HEK293 (cell line): ENCODE measurements around the gene TIMD4.

Source experiments
- CTCF ChIA-PET: fragments of 350-600 bp; formaldehyde crosslinking; extraction: SDS; loops from one replicate; lab custom pipeline; 2021; ENCODE audit warnings: antibody characterized with exemption; lab: Yijun Ruan, JAX
- POLR2A ChIA-PET: fragments of 300-600 bp; formaldehyde crosslinking; extraction: SDS; loops from one replicate; lab custom pipeline; 2020; ENCODE audit warnings: antibody characterized with exemption, inconsistent platforms; lab: Yijun Ruan, JAX
- H3K27ac ChIP-seq: fragments of 200-500 bp; sonication (Bioruptor generic); 2 replicates; pipeline ENCODE4 v1.5.1; 2014; ENCODE audit warnings: low read depth, low read length, control low read depth, inconsistent platforms; ENCODE audit errors: extremely low read depth
- H3K36me3 ChIP-seq, 2 experiments: fragments of 200-500 bp in 1 of 2; sonication (Bioruptor generic) in 1 of 2; 1 replicate in 1 of 2; 2 replicates in 1 of 2; pipeline ENCODE4 v1.5.1; 2014 to 2017; ENCODE audit warnings: inconsistent platforms in 2 of 2, low read length in 2 of 2; ENCODE audit not compliant: control insufficient read depth in 2 of 2, insufficient read depth in 1 of 2
- H3K4me1 ChIP-seq: fragments of 200-500 bp; sonication (Bioruptor generic); 2 replicates; pipeline ENCODE4 v1.5.1; 2014; ENCODE audit warnings: mild to moderate bottlenecking, low read length, inconsistent platforms; ENCODE audit not compliant: control insufficient read depth, insufficient read depth
- H3K4me3 ChIP-seq: 2 replicates; pipeline ENCODE4 v1.5.1; 2011; ENCODE audit warnings: low read depth, mild to moderate bottlenecking, control low read depth, low read length, moderate library complexity
- H3K9me3 ChIP-seq: fragments of 200-500 bp; sonication (Bioruptor generic); 2 replicates; pipeline ENCODE4 v1.5.1; 2014; ENCODE audit warnings: low read depth, low read length, inconsistent platforms; ENCODE audit not compliant: control insufficient read depth, insufficient read depth
- BCL11A ChIP-seq: fragments of 450-650 bp; formaldehyde crosslinking; IDR thresholded peaks from 2 replicates; pipeline ENCODE4 v1.5.1; 2016; ENCODE audit warnings: low read depth, missing biosample characterization, missing genetic modification characterization
- EGR2 ChIP-seq: fragments of 450-650 bp; formaldehyde crosslinking; IDR thresholded peaks from 2 replicates; pipeline ENCODE4 v1.5.1; 2016; ENCODE audit warnings: low read depth, missing biosample characterization, missing genetic modification characterization
- GLIS2 ChIP-seq: fragments of 450-650 bp; formaldehyde crosslinking; IDR thresholded peaks from 2 replicates; pipeline ENCODE4 v1.5.1; 2016; ENCODE audit warnings: missing biosample characterization, missing genetic modification characterization
- HOXA7 ChIP-seq: sonication (generic); formaldehyde crosslinking; IDR thresholded peaks from 2 replicates; pipeline ENCODE4 v1.8.1; 2022; ENCODE audit warnings: missing genetic modification reagents, borderline replicate concordance
- INSM2 ChIP-seq: fragments of 450-650 bp; formaldehyde crosslinking; IDR thresholded peaks from 2 replicates; pipeline ENCODE4 v1.5.1; 2016; ENCODE audit warnings: missing biosample characterization, missing genetic modification characterization
- KLF16 ChIP-seq: fragments of 450-650 bp; formaldehyde crosslinking; IDR thresholded peaks from 2 replicates; pipeline ENCODE4 v1.5.1; 2017; ENCODE audit warnings: missing biosample characterization, missing genetic modification characterization
- ZBTB1 ChIP-seq: fragments of 450-650 bp; formaldehyde crosslinking; IDR thresholded peaks from 2 replicates; pipeline ENCODE4 v1.5.1; 2016; ENCODE audit warnings: missing biosample characterization, missing genetic modification characterization
- ZBTB21 ChIP-seq: fragments of 450-650 bp; formaldehyde crosslinking; IDR thresholded peaks from 2 replicates; pipeline ENCODE4 v1.5.1; 2017; ENCODE audit warnings: missing biosample characterization, missing genetic modification characterization
- ZFP41 ChIP-seq: fragments of 450-650 bp; formaldehyde crosslinking; IDR thresholded peaks from 2 replicates; pipeline ENCODE4 v1.5.1; 2016; ENCODE audit warnings: missing biosample characterization, missing genetic modification characterization, borderline replicate concordance
- ZFP69B ChIP-seq: fragments of 450-650 bp; formaldehyde crosslinking; IDR thresholded peaks from 2 replicates; pipeline ENCODE4 v1.5.1; 2016; ENCODE audit warnings: missing biosample characterization, missing genetic modification characterization
- ZNF184 ChIP-seq: fragments of 450-650 bp; IDR thresholded peaks from 2 replicates; pipeline ENCODE4 v1.5.1; 2018; ENCODE audit warnings: missing biosample characterization, mild to moderate bottlenecking, missing genetic modification characterization
- ZNF211 ChIP-seq: fragments of 450-650 bp; formaldehyde crosslinking; IDR thresholded peaks from 2 replicates; pipeline ENCODE4 v1.5.1; 2016; ENCODE audit warnings: low read depth, missing biosample characterization, missing genetic modification characterization
- ZNF23 ChIP-seq: fragments of 450-650 bp; formaldehyde crosslinking; IDR thresholded peaks from 2 replicates; pipeline ENCODE4 v1.5.1; 2016; ENCODE audit warnings: missing biosample characterization, missing genetic modification characterization, borderline replicate concordance
- ZNF266 ChIP-seq: fragments of 450-650 bp; formaldehyde crosslinking; IDR thresholded peaks from 2 replicates; pipeline ENCODE4 v1.5.1; 2016; ENCODE audit warnings: missing biosample characterization, missing genetic modification characterization, low read depth
- ZNF280D ChIP-seq: fragments of 450-650 bp; formaldehyde crosslinking; IDR thresholded peaks from 2 replicates; pipeline ENCODE4 v1.5.1; 2016; ENCODE audit warnings: missing biosample characterization, missing genetic modification characterization
- ZNF394 ChIP-seq: fragments of 450-650 bp; formaldehyde crosslinking; IDR thresholded peaks from 2 replicates; pipeline ENCODE4 v1.5.1; 2016; ENCODE audit warnings: missing biosample characterization, missing genetic modification characterization, mild to moderate bottlenecking, moderate library complexity, borderline replicate concordance
- ZNF48 ChIP-seq: fragments of 450-650 bp; formaldehyde crosslinking; IDR thresholded peaks from 2 replicates; pipeline ENCODE4 v1.5.1; 2016; ENCODE audit warnings: missing biosample characterization, missing genetic modification characterization
- ZNF514 ChIP-seq: fragments of 450-650 bp; formaldehyde crosslinking; IDR thresholded peaks from 2 replicates; pipeline ENCODE4 v1.5.1; 2016; ENCODE audit warnings: missing biosample characterization, missing genetic modification characterization
- ZNF521 ChIP-seq: fragments of 450-650 bp; formaldehyde crosslinking; IDR thresholded peaks from 2 replicates; pipeline ENCODE4 v1.5.1; 2017; ENCODE audit warnings: missing biosample characterization, mild to moderate bottlenecking, missing genetic modification characterization
- ZNF555 ChIP-seq: fragments of 450-650 bp; formaldehyde crosslinking; conservative IDR thresholded peaks from 2 replicates; pipeline ENCODE4 v1.5.1; 2017; ENCODE audit warnings: missing biosample characterization, mild to moderate bottlenecking, missing genetic modification characterization, inconsistent platforms
- ZNF558 ChIP-seq: fragments of 450-650 bp; formaldehyde crosslinking; IDR thresholded peaks from 2 replicates; pipeline ENCODE4 v1.5.1; 2016; ENCODE audit warnings: missing biosample characterization, missing genetic modification characterization
- ZNF623 ChIP-seq: fragments of 450-650 bp; formaldehyde crosslinking; IDR thresholded peaks from 2 replicates; pipeline ENCODE4 v1.5.1; 2016; ENCODE audit warnings: missing biosample characterization, missing genetic modification characterization
- ZNF654 ChIP-seq: fragments of 450-650 bp; formaldehyde crosslinking; IDR thresholded peaks from 2 replicates; pipeline ENCODE4 v1.5.1; 2016; ENCODE audit warnings: low read depth, missing biosample characterization, missing genetic modification characterization
- ZNF701 ChIP-seq: fragments of 450-650 bp; formaldehyde crosslinking; IDR thresholded peaks from 2 replicates; pipeline ENCODE4 v1.5.1; 2016; ENCODE audit warnings: missing biosample characterization, missing genetic modification characterization
- ZNF76 ChIP-seq: fragments of 450-650 bp; formaldehyde crosslinking; IDR thresholded peaks from 2 replicates; pipeline ENCODE4; 2016; ENCODE audit warnings: low read depth, missing biosample characterization, missing genetic modification characterization, borderline replicate concordance
- ZNF792 ChIP-seq: fragments of 450-650 bp; formaldehyde crosslinking; IDR thresholded peaks from 2 replicates; pipeline ENCODE4 v1.5.1; 2016; ENCODE audit warnings: missing biosample characterization, missing genetic modification characterization
- ZNF837 ChIP-seq: fragments of 450-650 bp; formaldehyde crosslinking; IDR thresholded peaks from 2 replicates; pipeline ENCODE4 v1.5.1; 2016; ENCODE audit warnings: missing biosample characterization, missing genetic modification characterization

TIMD4 gene

GRCh38 chr5:156883316-156883875 is 79.6 kb downstream of the TIMD4 start:
- Histone ChIP-seq H3K4me1 (no peaks in the 10 kb centered on the region), H3K9me3 (no peaks in the 10 kb centered on the region), H3K4me3 (no peak overlapping the region), H3K36me3 (no peaks in the 10 kb centered on the region), H3K27ac (no peak overlapping the region)
- ChIA-PET CTCF (no interaction called here), POLR2A (no interaction called here)
- no peak for TF ChIP-seq ZNF23
- no peak for TF ChIP-seq ZNF701 (tag by site-specific recombination)

- Histone ChIP-seq H3K4me1 (no peaks in the 10 kb centered on the region), H3K9me3 (no peaks in the 10 kb centered on the region), H3K27ac (no peak overlapping the region), H3K36me3 (no peaks in the 10 kb centered on the region), H3K4me3 (no peak overlapping the region)
- TF ChIP-seq BCL11A (no peak), ZNF48 (tag by site-specific recombination) (no peak), ZBTB21 (no peak), GLIS2 (tag by site-specific recombination) (no peak), ZNF211 (tag by site-specific recombination) (no peak), EGR2 (tag by site-specific recombination) (no peak), KLF16 (tag by site-specific recombination) (no peak), INSM2 (no peak), ZFP41 (no peak), ZNF521 (tag by site-specific recombination) (no peak), ZNF266 (tag by site-specific recombination) (no peak), ZNF394 (tag by site-specific recombination) (no peak), ZNF184 (tag by site-specific recombination) (no peak), ZNF514 (tag by site-specific recombination) (no peak)
- ChIA-PET CTCF (no interaction called here), POLR2A (no interaction called here)
Measured at GRCh38 chr5:156879665-156880285, 83.3 kb downstream of the TIMD4 start.

GRCh38 chr5:156871212-156871611 is 91.8 kb downstream of the TIMD4 start:
- ChIA-PET POLR2A (no interaction called here), CTCF (no interaction called here)
- H3K4me3 ChIP-seq: no peak overlapping the region
- H3K4me1 ChIP-seq: no peaks in the 10 kb centered on the region
- H3K36me3 ChIP-seq: no peaks in the 10 kb centered on the region
- H3K9me3 ChIP-seq: no peaks in the 10 kb centered on the region
- H3K27ac ChIP-seq: no peak overlapping the region
- TF ChIP-seq ZNF76 (no peak), ZNF654 (tag by site-specific recombination) (no peak), ZNF280D (tag by site-specific recombination) (no peak), ZNF266 (tag by site-specific recombination) (no peak), ZNF837 (tag by site-specific recombination) (no peak), ZNF623 (tag by site-specific recombination) (no peak), ZBTB1 (tag by site-specific recombination) (no peak), ZNF792 (tag by site-specific recombination) (no peak), ZNF514 (tag by site-specific recombination) (no peak), ZNF555 (tag by site-specific recombination) (no peak), ZNF558 (tag by site-specific recombination) (no peak), HOXA7 (CRISPR knock-in tag) (no peak), ZFP69B (tag by site-specific recombination) (no peak), ZNF184 (tag by site-specific recombination) (no peak)
